22Rv1 (cell line): Measurements from ENCODE around the gene HDGF.

Source experiments
- H3K27ac ChIP-seq: fragments of 450-650 bp; 2 replicates; pipeline ENCODE4 v1.5.1; 2017
- CTCF ChIP-seq: fragments of 450-650 bp; IDR thresholded peaks from 2 replicates; pipeline ENCODE4 v1.5.1; 2017; ENCODE audit warnings: mild to moderate bottlenecking
- ZFX ChIP-seq: fragments of 450-650 bp; IDR thresholded peaks from 2 replicates; pipeline ENCODE4 v1.6.1; 2017; ENCODE audit warnings: antibody characterized with exemption, borderline replicate concordance

The HDGF gene

GRCh38 chr1:156694690-156694962 lies 56.8 kb downstream of the HDGF start:
- TF ChIP-seq CTCF (no peak), ZFX (no peak)
- no peak overlapping the region for H3K27ac ChIP-seq

DNA sequence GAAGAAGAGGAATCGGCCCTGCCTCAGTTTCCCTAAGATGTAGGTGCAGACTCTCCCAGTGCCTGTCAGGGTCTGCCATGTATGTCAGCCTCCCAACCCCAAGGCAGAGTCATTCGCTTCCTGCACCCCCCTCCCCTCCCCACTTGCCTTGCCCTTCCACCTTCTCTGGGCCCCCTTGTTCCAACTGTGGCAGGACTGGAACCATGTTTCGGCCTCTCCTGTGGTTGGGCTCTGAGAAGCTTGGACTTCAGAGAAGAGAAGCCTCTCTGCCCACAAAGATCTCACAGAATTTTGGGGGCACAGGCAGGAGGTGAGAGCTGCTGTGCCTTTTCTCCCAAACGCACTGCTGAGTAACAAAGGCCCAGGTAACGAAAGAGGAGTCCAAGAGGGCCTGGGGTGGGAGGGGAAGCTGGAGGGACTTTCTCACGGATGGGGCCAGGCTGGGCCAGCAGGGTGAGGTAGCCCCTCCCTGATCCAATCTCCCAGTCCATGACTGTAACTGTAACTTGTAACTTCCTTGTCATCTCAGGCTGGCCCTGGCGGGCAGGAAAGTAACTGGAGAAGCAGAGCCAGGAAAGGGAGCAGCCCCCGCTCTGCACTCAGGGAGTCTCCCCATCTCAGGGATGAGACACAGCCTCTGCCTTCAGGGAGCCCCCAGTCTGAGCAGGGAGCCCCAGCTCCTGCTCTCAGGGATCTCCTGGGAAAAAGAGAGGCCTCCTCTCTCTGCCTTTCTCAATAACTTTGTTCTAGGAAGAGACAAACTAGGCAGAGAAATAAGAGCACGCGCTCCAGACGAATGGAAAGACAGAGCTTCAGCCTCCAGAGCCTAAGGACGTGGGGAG lies 57.4 kb downstream of the HDGF start:
- no peak overlapping the region for H3K27ac ChIP-seq
- TF ChIP-seq ZFX, result no peak

DNA sequence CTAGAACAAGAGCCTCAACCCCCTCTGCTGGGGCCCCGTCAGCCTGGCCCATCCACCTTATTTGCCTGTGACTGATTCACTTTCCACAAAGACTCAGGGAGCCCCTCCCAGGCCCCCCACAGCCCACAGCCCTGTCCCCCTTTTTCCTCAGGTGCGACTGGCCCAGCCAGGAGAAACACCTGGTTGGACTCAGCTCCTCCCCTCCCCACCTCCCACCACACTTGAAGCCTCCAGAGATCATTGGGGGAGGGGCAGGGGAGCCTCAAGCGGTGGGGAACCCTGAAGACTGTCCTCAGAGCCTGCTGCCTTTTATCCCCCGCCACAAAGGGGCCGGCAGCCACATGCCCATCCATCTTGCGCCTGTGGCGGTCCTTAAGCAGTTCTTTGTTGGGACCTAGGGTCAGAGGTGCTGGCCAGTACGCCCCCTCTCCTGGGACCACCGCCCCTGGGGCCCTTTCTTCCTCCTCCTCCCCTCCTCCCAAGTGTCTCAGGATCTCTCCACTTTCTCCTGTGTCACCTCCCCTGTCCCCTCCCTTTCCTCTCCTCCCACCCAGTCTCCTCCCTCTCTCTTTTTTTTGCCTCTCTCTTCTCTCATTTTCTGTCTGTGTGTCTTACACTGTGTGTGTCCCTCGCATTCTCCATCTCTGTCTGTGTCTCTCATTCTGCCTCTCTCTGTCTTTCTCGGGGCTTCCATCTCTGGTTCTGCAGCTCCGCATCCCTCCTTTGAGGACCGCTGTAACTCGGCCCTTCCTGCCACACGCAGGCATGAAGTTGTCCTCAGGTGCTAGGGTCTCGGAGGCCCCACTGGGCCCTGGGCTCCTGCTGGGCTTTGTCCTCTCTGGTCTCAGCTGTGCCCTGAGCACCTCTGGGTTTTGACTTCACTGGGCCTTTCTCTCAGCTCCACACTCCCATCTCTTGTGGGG lies 58.3 kb downstream of the HDGF start:
- TF ChIP-seq CTCF, result no peak
- no peak for TF ChIP-seq ZFX
- H3K27ac ChIP-seq, result no peak overlapping the region

DNA sequence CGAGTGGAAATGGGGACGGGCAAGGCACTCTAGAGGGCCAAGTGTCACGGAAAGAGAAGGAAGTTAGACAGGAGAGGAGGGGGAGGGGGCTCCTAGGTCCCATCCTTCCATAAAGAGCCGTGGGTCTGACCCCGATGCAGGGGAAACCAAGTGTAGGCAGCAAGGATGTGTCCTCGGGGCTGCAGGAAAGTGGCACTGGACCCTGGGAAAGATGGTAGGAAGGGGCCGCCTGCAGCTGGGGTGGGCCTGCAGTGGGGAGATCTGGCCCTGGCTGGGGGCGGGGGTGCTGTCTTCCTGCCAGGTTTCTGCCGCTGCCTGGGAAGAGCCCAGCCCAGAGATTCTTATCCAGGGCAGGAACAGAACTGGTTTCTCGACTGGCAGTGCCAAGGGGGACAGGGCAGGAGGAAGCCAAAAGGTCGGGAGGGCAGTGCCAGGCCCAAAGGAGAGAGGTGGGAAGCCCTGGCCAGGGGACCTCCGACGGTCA lies 59.0 kb downstream of the HDGF start:
- no peak overlapping the region for H3K27ac ChIP-seq
- no peak for TF ChIP-seq CTCF
- TF ChIP-seq ZFX, result no peak
